Eye (tissue), 1 donor: ENCODE data around the gene LSG1.

Source experiments
- DNase-seq: peaks from one replicate; pipeline ENCODE4 v3.0.0-alpha.2; 2015

LSG1 gene

DNA sequence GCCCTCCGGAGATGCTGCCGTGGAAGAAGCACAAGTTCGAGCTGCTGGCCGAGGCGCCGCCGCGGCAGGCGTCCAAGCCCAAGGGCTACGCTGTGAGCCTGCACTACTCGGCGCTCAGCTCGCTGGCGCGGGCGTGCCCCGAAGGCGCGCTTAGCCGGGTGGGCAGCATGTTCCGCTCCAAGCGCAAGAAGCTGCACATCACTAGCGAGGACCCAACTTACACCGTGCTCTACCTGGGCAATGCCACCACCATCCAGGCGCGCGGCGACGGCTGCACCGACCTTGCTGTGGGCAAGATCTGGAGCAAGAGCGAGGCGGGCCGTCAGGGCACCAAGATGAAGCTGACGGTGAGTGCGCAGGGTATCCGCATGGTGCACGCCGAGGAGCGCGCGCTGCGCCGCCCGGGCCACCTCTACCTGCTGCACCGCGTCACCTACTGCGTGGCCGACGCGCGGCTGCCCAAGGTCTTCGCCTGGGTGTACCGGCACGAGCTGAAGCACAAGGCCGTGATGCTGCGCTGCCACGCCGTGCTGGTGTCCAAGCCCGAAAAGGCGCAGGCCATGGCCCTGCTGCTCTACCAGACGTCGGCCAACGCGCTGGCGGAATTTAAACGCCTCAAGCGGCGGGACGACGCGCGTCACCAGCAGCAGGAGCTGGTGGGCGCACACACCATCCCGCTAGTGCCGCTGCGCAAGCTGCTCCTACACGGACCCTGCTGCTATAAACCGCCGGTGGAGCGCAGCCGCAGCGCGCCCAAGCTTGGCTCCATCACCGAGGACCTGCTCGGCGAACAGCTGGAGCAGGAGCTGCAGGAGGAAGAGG lies 15.0 kb upstream of the LSG1 start:
- peak; percentile 72 for DNase-seq

DNA sequence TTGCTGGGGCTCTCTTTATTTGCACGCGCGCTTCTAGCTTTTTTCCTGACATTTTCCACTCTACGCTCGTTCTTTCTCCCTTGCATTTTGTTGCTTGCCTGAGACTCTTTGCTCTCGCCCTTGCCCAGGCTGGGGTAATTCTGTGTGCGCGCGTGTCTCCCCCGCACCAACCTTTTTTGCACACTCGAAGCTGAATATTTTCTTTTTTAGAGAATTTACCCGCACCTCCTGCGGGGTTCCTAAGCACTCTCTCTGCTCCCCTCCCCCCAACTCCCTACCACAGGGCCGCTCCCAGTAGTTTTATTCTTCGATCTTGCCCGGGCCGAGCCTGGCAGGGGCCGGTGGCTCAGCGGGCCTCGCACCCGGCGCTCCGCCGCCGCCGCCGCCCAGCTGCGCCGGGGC lies 14.4 kb upstream of the LSG1 start:
- no peak for DNase-seq

DNA sequence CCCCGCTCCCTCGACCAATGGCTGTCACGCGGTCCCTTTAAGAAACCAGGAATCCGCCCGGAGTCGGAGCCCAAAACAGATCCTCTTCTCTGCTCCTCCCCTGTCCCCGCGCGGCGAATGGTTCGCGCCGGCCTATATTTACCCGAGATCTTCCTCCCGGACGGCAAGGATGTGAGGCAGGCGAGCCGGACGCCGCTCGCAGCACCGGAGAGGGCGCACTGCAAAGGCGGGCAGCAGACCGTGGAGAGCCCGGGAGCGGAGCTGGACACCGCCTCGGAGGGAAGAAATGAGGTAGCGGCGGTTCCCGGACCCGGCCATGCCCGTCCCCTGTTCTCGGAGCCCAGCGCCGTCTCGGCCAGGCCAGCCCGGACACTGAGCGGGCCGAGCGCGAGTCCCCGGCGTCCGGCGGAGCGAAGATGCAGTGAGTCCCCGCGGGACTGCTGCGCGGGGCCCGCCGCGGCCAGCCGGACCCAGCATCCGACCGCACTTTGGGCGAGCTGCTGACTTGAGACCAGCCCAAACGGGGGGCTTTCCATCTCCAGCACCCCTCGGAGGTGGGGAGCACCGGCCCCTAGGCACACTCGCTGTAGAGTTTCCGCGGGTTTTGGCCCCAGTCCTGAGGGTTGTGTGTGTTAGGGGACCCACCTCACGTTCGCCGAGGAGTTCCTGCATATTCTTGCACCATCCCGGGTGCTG lies 13.9 kb upstream of the LSG1 start, which contains the start of gene FAM43A:
TSS of gene FAM43A (plus strand) at position 166 of the 696 bp plus-strand sequence. CDS start 944 bp downstream, outside the sequence.
- DNase-seq = peak; percentile 96

DNA sequence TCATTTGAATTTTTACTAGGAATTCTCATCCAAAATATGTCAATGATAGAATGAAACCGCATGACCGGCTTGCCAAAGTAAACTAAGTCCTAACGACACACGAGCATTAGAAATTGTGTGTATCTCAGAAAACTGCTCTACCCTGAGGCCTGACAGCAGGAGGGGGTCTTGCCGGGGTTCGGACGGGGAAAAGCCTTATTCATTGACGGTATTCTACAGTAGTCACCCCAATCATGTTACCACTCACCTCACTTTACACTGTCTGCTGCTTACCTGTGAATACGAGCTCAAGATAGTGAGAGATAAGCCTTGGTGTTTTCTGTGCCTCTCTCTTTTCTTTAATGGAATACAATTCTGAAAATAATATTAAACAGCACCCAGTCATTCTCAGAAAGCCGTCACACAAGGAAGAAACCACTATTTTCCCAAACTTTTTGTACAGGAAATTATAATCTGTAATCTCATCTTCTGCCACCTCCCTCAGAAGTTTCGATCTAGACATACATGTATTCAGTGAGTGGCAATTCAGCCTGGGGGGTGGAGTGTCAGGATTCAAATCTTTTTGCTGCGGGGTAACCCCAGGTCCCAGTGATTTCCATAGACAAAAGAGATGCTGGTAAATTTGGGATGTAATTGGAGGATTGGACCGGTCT lies 13.2 kb upstream of the LSG1 start:
- DNase-seq = no peak

DNA sequence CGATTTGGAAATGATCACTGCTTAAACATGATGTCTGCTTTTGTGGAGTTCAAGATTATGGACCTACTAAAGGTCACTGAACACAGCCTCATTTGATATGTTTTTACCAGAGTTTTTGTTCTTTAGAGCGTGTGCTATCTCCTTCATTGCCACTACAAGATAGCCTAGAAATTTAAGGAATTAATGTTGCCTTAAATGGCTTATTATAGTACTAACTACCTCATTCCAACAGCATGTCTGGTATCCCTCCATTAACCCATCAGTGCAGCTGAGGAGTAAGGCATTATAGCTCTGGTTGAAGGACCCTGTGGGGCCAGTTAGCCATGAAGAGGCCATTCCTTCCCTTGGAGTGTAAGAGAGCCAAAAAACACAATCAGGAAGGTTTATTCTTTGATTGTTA lies 11.4 kb upstream of the LSG1 start:
- no peak for DNase-seq

DNA sequence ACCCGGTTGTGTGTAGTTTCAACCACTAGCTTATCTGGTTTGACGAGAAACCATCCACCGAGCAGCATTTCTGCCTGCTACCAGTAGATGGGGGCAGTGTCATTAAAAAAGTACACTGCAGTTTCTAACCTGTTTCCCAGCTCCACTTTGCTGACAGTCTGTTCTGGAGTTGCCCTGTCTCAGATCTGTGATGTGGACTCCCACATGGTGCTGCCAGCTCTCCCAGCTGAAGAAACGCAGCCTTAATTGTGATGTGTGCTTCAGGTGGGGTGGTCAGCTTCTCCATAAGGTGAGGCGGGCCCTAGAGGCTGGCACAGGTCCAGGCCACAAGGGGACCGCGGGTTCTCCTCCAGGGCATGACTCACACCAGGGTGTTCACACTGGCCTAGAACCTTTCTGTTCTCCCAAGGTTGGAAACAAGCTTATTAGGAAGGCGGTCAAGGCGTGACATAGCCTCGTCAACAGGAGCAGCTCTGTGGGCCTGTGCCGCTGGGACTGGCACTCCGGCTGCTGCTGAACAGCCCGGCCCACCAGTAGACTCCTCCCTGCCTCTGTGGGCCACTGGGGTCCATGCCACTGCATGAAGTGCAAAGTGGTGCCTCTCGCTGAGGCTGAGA lies 10.8 kb upstream of the LSG1 start:
- peak; percentile 92 for DNase-seq

DNA sequence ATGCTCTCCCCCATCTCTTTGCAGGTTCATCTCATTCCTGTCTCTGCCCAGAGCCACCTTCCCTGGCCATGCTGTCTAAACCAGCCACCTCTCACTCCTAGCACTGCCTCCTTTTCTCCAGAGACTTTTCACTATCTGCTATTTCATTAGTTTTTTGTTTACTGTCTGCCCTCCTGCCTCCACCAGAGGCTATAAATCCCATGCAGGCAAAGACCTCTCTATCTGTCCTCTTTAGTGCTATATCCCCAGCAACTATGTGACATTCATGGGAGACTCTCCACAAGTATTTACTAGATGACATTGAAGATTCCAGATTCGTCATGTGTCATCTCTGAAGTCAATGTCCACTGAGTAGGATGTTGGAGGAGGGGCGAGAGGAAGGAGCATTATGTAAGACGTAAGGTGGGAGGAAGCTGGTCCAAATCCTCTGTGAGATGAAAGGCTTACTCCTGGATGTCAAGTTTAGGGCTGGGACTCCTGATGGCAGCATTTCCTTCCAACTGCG lies 10.2 kb upstream of the LSG1 start:
- no peak for DNase-seq

DNA sequence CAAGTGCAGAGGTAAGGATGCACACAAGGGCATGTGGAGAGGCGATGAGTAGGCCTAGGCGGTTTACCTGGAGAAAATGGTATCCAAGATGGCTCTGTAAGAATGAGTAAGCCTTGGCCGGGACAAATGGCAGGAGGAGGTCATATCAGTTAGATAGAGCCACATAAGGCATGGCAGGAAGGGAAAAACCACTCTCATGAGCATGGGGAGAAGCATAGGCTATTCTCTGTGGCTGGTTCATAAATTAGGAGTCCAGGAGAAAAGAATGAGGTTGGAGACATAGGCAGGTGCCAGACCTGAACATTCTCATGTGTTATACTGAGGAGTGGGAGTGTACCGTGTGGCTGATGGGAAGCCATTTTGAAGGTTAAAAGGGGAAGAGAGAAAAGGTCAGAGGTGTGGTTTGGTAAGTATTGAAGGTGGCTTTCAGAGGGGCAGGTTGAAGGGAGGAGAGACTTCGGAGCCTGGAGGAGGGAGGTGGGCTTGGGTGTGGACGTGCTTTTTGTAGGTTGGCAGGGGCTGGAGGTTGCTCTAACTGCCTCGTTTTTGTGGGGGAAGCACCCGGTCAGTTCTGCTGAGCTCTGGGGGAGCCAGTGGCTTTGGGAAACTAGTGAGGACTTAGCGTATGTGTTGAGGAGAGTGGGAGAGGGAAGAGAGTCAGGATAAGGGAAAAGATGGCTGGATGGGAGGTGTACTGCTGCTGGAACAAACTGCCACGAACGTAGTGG lies 9.1 kb upstream of the LSG1 start:
- DNase-seq = no peak

DNA sequence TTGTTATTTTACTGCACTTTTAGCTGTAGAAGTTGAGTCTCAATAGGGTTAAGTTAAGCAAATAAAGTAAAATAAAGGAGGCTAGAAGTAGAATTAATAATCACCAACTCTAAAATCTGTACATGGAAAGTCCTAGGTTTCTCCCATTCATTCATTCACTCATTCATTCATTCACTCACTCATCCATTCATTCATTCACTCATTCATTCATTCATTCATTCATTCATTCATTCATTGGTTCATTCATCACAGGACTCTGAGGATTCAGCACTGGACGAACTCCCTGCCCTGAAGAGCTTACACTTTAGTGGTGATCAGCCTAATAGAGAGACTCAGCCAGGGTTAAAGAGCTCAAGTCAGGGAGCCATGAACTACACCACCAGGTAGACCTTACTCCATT lies 4.5 kb upstream of the LSG1 start:
- no peak for DNase-seq

DNA sequence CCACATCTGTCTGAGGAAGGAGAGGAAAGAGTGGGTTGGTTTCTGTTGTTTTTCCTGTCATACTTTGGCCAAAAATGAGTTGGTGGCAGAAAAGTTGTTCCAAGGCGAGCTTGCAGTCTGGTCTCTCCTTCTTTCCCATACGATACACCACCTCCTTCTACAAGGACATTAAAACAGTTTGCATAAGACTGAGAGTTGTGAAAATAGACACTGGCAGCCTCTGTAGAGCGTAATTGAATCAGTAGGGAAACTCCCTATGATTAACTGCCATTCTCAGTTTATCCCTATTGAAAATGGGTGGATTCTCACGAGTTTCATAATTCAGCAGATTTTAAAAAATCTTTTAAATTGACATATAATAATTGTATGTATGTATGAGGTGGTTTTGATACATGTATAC lies 3.7 kb upstream of the LSG1 start:
- no peak for DNase-seq

DNA sequence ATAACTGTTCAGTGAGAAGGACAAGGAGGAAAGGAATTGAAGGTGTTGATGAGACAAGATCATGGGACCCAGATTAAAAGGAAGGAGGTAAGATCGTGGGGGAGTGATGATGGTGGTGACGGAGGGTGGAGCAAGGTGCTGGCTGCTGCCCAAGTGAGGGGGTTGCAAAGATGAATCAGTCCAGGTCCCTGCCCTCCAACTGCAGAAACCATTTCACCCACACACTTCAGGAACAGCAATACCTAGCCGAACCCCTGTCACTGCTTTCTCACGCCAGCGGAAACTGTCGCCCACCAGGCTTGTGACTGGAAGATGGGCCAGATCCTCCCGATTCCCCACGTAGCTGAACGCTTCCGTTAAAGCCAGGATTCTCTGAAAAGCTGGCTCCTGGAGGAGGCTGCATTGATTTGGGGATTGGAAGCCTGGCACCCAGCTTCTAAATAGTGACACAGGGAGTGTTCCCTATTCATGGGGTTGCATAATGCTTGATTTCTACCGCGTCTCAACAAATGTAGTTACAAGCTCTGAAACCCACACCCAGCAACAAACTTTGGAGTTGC lies 3.2 kb upstream of the LSG1 start:
- DNase-seq = no peak

DNA sequence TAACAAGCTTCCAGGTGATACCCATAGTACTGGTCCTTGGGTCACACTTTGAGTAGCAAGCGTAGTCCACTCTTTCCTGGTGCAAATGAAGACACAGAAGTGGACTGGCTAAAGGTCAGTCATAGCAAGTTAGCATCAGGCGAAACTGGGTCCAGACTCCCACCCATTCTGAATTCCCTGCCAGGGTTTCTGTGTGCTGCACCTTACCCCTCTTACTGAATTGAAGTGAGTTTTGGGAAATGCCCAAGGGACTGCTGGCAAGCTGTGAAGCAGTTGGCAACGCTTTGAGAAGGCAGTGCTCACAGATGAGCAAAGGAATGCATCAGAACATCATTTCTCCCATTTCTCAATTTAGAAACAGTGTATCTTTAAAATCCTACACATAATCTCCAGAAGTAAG lies 1.8 kb upstream of the LSG1 start:
- DNase-seq = no peak

DNA sequence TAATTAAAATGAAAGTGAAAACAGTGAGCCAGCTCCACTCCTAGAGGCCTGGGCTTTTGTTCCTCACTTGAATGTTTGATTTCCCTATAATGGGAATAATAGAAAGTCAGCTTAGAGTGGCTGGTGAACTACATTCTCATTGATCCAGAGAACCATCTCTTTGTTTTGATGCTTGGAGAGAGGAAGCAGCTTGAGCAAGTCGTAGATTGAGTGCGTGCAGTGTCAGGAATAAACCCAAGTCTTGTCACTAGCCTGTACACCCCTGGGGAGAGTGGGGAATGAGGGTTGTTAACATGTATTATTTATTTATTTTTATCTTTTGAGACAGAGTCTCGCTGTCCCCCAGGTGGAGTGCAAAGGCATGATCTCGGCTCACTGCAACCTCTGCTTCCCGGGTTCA lies 885 bp upstream of the LSG1 start:
- no peak for DNase-seq

DNA sequence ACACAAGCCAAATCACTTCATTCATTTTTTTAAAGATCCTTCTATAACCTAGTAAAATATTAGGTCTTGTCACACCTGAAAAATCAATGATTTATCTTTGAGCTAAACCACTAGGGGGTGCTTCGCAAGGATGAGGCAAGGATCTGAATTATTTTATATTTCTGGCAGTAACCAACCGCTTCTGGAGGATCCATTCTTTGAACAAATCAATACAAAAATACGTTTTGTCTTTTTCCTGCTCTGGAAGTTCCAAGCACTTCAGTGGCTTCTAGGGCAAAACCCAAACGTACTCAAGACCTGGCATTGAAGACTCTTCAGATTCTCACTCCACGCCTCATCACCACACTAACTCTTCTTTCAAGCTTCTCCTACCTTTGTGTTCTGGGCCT lies 486 bp downstream of the LSG1 start:
- no peak for DNase-seq

DNA sequence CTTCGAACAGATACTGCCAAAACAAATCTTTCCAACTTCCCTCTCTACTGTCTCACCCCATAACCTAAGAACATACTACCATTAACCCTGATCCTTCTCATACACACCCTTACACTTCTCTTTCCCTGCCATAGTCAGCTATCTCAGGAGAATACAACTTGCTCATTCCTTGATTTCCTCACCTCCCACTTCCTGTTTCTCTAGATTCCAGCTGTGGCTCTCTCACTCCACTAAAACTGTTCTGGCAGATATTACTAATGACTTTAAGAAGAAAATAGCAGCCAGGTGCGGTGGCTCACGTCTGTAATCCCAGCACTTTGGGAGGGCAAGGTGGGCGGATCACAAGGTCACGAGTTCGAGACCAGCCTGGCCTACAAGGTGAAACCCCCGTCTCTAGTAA lies 4.6 kb downstream of the LSG1 start:
- DNase-seq = no peak

DNA sequence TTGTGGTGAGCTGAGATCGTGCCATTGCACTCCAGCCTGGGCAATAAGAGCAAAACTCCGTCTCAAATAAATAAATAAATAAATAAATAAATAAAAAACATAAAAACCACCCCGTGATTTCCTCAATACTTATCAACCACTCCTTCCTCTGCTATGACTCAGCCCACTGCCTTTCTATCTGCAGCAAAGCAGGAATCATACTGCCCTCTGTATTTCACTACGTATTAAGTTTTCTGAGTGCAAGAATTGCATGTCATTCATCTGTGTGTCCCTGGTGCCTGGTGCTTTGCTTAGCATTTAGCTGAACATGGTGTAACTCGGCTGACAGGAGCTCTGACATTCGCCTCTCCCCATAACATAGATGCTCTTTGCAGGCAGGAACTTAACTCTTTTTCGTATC lies 7.1 kb downstream of the LSG1 start:
- DNase-seq = no peak

DNA sequence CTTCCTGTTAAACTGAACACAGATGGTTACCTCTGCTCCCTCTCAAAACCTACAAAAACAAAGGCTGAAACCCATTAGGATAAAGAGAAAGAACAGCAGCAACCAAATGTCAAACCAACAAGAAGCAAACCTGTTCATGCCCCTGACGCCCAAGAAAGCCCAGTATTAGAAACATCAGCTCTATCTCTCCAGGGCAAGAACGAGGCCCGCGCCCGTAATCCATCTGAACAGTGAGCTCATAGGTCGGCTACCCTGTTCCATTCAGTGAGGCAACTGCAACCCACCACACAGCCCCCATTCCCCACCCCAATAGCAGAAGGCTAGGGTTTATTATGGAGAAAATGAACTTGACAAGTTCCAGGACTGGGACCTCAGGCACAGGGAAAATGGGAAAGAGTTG lies 10.0 kb downstream of the LSG1 start:
- DNase-seq = peak; percentile 6

DNA sequence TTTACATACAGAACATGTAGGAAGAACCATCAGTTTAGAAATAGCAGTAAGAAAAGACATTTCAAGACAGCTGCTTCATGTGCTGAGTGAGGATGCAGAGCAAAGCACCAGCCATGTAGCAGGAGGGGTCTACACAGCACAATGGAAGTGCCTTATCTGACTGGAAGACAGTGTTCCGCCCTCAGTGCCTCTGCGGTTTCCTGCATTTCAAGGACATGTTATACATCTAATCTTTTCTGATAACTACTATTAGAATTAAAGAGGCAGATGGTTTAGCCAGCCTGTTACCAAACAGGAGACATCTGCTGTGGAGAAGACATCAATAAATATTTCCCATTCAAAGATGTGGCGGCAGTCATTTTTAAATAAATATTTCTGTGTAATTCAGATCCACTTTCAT lies 10.6 kb downstream of the LSG1 start:
- peak; percentile 8 for DNase-seq

DNA sequence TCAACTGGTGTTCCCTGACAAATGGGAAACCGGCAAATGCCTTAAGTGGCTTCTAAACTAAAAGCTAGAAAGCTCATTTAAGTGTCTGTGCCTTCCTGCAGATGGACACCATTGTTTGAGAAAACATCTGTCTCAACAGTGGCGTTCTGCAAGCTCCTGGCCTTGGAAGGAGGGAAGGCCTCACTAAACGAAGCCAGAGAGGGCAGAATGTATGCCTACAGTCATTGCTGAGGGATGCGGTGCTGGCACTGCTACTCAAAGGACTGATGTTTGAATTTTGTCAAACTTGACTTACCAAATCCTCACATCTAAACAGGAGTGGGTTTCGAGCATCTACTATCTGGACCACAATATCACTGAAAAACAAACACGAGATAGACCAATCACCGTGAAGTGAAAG lies 12.2 kb downstream of the LSG1 start:
- DNase-seq = no peak

DNA sequence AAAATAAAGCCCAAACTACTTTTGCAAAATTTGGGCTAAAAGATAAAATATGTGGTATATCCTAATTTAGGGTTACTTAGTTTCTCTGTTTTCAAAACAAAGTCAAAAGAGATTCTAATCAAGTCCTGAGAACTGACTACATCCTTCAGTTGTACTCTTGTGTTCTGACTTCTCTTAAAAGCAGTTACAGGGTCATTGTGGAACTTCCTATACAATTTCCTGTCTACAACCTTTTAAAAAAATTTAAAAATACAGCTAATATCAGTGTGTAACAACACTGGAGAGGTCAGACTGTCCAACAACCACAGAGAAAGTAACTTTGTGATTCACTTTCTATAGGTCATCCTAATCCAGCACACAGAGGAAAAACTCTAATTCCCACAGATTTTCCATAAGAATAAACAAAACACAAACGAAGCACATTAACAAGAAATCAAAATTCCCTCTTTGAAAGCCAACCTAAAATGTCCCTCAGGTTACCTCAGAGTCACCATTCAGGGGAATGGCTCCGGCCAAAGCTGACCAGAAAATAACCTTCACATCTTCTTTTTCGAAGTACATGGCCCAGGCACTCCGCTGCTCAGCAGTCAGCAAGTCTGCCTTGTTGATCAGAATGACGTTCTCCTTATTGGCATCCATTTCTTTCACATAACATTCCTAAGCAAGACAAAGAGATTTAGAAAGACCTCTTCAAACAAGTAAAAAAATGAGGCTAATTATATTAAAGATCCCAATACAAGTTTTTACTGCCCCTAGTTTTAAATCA lies 13.3 kb downstream of the LSG1 start:
- DNase-seq = no peak

DNA sequence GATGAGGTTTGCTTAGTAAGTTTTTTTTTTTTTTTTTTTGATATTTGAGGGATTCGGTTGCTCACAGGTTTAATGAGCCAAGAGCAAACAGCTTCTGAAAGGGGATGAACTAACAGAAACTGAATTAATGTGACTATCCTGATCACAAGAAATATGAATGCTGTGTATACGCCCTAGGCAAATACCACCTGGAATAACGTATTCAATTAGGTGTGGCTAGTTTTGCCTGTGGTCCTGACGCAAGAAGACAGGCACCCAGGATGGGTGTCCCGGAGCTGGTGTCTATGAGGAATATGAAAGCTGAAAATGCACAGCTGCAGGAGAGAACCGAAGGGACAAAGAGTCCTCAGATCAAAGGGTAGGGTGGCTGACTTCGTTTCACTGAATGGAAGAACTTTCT lies 14.6 kb downstream of the LSG1 start:
- no peak for DNase-seq

DNA sequence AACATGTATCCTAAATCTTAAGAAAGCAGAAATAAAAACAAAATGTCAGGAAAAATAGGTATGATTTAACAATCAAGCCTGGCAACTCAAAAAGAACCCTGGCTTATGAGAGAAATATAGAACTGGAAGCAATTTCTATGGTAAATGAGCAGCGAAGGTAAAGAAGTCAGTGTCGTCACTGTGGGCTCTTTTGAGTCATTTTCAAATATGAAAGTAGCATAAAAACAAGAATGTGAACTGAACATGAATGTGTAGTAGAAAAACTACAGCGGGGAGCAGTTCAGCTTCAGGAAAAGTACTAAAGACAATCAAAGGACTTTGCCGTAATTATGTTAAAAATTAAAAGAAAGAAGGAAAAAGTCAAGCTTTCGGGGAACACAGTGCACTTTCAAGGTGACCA lies 17.5 kb downstream of the LSG1 start:
- DNase-seq = no peak
